Transverse colon (tissue), 4 donors: Measurements from ENCODE around the gene CYP4F2. TPM values are rescaled to one million over a fixed set of nuclear protein-coding genes. Genes with fewer than 3 reads are reported as not detected.
"Not testable (repeated sequence)": the region's sequence is repeated elsewhere in the genome, so short reads cannot be mapped to it uniquely, and the experiment has no call there.

Experiments used
- DNase-seq: peaks from one replicate; pipeline ENCODE4 v3.0.0-alpha.2; 2019
- H3K27ac ChIP-seq, 4 donors: fragments of 200-600 bp; sonication (generic); 2 replicates each; pipeline ENCODE4 v1.5.1; 2016 to 2018; ENCODE audit warnings: inconsistent platforms in 4 of 4
- H3K27me3 ChIP-seq: fragments of 200-600 bp; sonication (generic); 2 replicates; pipeline ENCODE4 v1.5.1; 2017; ENCODE audit warnings: inconsistent platforms
- H3K36me3 ChIP-seq, 4 donors: fragments of 200-600 bp; sonication (generic); 2 replicates each; pipeline ENCODE4 v1.5.1; 2017 to 2019; ENCODE audit warnings: inconsistent platforms in 4 of 4
- H3K4me1 ChIP-seq, 4 donors: fragments of 200-600 bp; sonication (generic); 2 replicates each; pipeline ENCODE4 v1.5.1; 2017 to 2020; ENCODE audit warnings: inconsistent platforms in 4 of 4
- H3K4me3 ChIP-seq, 4 donors: fragments of 200-600 bp; sonication (generic); 1 replicate in 1 of 4; 2 replicates in 3 of 4; pipeline versions ENCODE4 v1.5.1 to v1.6.1; 2017 to 2019; ENCODE audit warnings: inconsistent platforms in 4 of 4
- H3K9me3 ChIP-seq, 2 donors: fragments of 200-600 bp; sonication (generic); 2 replicates each; pipeline ENCODE4 v1.5.1; 2017 to 2019; ENCODE audit warnings: inconsistent platforms in 2 of 2
- EP300 ChIP-seq: sonication (generic); formaldehyde crosslinking; IDR thresholded peaks from one replicate; pipeline ENCODE4 v1.6.1; 2017; ENCODE audit warnings: antibody characterized with exemption, low read depth
- POLR2A ChIP-seq: fragments of 450-650 bp; IDR thresholded peaks from one replicate; pipeline ENCODE4 v1.6.1; 2016; ENCODE audit warnings: antibody characterized with exemption, mild to moderate bottlenecking, moderate library complexity
- POLR2AphosphoS5 ChIP-seq, 3 donors: sonication (generic); formaldehyde crosslinking; IDR thresholded peaks; one replicate each; pipeline ENCODE4 v1.6.1; 2016; ENCODE audit warnings: antibody characterized with exemption in 3 of 3
- WGBS, 2 donors: methylation state at CpG; one replicate each; pipeline ENCODE4 v1.1.5; 2018; ENCODE audit warnings: low coverage in 1 of 2; 5-methylcytosine and 5-hydroxymethylcytosine counted together
- in situ Hi-C, 4 donors: fragments of 200-750 bp; cut with MboI; loops; one replicate each; pipeline versions ENCODE4 v1.15.0 to v1.15.1; 2017; ENCODE audit warnings: low sequenced_read_pairs in 3 of 4, low pct_ligation_motif_present in 1 of 4, low pct_unique_long_range_greater_than_20kb in 1 of 4
- intact Hi-C: fragments of 100-400 bp; cut with DNase I; formaldehyde crosslinking; loops from one replicate; pipeline ENCODE4 v1.15.1; 2023; ENCODE audit warnings: low total_unique reads
- total RNA-seq, 4 donors: library from RNA; depleted of rRNA; stranded (reverse); fragments of >200 nt; gene quantifications; one replicate each; pipeline ENCODE4 v1.1.0, GENCODE V29; 2016
- TF ChIP-seq, protein P1 (sequence below), 5 experiments: fragments of 200-600 bp in 3 of 5; fragments of 450-650 bp in 2 of 5; sonication (generic) in 3 of 5; IDR thresholded peaks; 1 replicate in 2 of 5; 2 replicates in 3 of 5; pipeline ENCODE4 v1.5.1; 2016 to 2017; ENCODE audit warnings: antibody characterized with exemption in 5 of 5, inconsistent platforms in 3 of 5, mild to moderate bottlenecking in 2 of 5, moderate library complexity in 1 of 5

CYP4F2 gene
- total RNA-seq, 4 donors from 2014 or later = 24.2 to 166 (median 32.7) TPM

DNA sequence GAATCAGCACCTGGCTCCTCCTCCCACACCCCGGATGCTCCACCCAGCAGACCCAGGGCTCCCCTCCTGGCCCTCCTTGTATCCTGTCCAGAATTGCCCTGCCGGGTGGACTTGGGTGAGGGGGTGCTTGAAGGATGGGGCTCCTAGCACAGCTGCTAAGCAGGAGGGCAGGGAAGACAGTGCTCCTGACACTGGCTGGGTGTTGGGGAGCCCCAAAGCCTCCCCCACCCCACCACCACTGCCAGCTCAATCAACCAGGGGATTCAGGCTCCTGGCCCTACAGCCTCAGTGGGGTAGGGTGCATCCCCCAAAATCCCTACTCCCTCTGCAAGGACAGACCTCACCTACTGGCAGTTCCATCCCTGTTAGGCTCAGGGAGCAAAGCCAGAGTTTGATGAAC lies 39.1 kb upstream of the CYP4F2 start:
- H3K9me3 ChIP-seq = no peaks in the 10 kb centered on the region
- H3K36me3 ChIP-seq = no peaks in the 10 kb centered on the region
- intact Hi-C loops = no loop called here
- in situ Hi-C loops = no loop called here
- H3K27ac ChIP-seq = no peak overlapping the region
- 94% methylated on average over 2 of the region's 2 CpGs; no CpG with 5 or more reads in 1 of the 2 donors for WGBS, 2 donors
- H3K4me3 ChIP-seq = no peak overlapping the region
- H3K27me3 ChIP-seq = no peaks in the 10 kb centered on the region
- H3K4me1 ChIP-seq = peaks cover 0 to 16% (median 2%) of the 10 kb centered on the region in 4 donors
- no peak for TF ChIP-seq EP300
- TF ChIP-seq POLR2A = no peak
- TF ChIP-seq, protein P1, sequence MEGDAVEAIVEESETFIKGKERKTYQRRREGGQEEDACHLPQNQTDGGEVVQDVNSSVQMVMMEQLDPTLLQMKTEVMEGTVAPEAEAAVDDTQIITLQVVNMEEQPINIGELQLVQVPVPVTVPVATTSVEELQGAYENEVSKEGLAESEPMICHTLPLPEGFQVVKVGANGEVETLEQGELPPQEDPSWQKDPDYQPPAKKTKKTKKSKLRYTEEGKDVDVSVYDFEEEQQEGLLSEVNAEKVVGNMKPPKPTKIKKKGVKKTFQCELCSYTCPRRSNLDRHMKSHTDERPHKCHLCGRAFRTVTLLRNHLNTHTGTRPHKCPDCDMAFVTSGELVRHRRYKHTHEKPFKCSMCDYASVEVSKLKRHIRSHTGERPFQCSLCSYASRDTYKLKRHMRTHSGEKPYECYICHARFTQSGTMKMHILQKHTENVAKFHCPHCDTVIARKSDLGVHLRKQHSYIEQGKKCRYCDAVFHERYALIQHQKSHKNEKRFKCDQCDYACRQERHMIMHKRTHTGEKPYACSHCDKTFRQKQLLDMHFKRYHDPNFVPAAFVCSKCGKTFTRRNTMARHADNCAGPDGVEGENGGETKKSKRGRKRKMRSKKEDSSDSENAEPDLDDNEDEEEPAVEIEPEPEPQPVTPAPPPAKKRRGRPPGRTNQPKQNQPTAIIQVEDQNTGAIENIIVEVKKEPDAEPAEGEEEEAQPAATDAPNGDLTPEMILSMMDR (IDR thresholded peaks at IDR 0.05) = no peak
- TF ChIP-seq POLR2AphosphoS5 (IDR thresholded peaks at IDR 0.05) = no peak
- no peak for DNase-seq

DNA sequence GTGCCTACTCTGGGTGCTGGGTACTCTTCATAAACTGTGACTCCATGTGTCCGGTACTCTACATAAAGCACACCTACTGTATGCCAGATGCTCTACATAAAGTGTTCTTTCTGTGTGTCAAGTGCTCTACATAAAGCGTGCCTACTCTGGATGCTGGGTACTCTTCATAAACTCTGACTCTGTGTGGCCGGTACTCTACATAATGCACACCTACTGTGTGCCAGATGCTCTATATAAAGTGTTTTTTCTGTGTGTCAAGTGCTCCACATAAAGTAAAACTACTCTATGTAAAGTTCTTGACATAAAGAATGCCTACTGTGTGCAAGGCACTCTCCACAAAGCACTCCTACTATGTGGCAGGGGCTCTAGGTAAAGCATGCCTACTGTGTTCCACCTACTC lies 38.3 kb upstream of the CYP4F2 start:
- DNase-seq = no peak
- H3K27ac ChIP-seq = no peak overlapping the region
- in situ Hi-C loops = no loop called here
- intact Hi-C loops = no loop called here
- no peak for TF ChIP-seq EP300
- TF ChIP-seq, protein P1 (IDR thresholded peaks at IDR 0.05) = no peak
- peaks cover 0 to 16% (median 2%) of the 10 kb centered on the region in 4 donors for H3K4me1 ChIP-seq
- no peak overlapping the region for H3K4me3 ChIP-seq
- H3K36me3 ChIP-seq = no peaks in the 10 kb centered on the region
- H3K27me3 ChIP-seq = no peaks in the 10 kb centered on the region
- H3K9me3 ChIP-seq = no peaks in the 10 kb centered on the region
- WGBS, 2 donors = 81 to 89% methylated on average over 3 of the region's 3 CpGs

DNA sequence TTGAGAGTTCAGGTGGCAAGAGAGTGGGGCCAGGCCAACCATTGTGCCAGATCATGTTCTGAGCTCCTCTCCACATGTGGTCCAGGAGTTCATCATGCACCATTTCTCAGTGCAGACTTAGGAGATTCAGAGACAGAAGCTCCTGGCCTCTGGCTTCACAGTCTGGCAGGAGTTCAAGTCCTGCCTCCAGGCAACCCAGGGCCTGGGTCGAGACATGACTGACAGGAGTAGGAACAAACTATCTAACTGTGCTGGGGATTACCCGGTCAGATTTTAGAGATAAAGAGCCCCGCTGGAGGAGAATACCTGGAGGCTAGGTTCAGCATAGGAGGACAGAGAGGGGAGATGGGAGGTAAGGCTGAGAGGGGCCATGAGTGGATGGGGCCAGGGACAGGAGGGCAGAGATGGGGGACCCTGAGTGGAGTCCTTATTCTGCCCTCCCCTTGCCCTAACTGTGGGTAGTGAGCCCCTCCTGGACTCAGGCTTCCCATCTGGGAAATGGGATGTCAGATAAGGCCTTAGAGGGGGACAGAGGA lies 37.4 kb upstream of the CYP4F2 start:
- TF ChIP-seq, protein P1 (IDR thresholded peaks at IDR 0.05) = no peak
- intact Hi-C loops (no loop called here), in situ Hi-C loops (no loop called here)
- H3K9me3 ChIP-seq = no peaks in the 10 kb centered on the region
- H3K4me1 ChIP-seq = peaks cover 0 to 16% (median 2%) of the 10 kb centered on the region in 4 donors
- 26 to 50% methylated on average over 1 to 3 of the region's 3 CpGs for WGBS, 2 donors
- peak; percentile 13 for DNase-seq
- H3K36me3 ChIP-seq = no peaks in the 10 kb centered on the region
- peak overlapping the region in 2 of 4 donors; percentile 59 to 88 for H3K27ac ChIP-seq
- no peaks in the 10 kb centered on the region for H3K27me3 ChIP-seq
- no peak overlapping the region for H3K4me3 ChIP-seq

DNA sequence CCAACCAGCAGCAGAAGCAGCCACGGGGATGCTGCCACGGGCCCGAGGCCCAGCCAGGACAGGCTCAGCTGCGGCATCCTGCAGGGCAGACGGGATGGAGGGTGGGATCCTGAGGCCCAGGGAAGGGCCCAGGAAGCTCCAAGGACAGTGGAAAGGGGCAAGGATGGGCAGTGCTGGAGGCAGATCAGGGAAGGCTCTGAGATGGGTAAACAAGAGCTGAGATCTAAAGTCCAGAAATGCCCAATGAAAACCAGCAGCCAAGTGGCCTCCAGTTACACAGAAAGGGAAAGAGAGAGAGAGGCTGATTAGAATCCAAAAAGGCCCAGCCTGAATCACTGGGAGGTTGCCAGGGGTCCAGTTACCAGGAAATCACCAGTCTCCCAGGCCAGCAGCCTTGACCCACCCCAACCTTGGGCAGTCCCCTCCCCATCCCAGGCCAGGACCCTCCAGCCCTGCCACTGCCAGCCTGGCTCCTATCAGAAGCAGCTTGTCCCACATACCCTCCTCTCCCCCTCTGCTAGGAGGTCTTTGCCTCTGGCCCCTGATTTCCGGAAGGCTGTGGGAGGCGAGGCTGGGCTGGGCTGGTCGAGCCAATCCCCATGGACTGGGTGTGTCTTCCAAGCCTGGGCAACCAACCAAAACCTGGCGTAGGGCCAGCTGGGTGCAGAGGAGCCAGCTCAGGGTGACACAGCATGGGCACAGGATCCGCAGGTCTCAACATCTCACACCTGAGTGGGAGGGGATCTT lies 36.6 kb upstream of the CYP4F2 start, which contains the start of gene CYP4F11:
TSS of gene CYP4F11 (minus strand) at position 198 of the 747 bp plus-strand sequence. CDS start at position 77, 121 bp downstream.
- TF ChIP-seq POLR2A (peak; percentile 25), EP300 (no peak), POLR2AphosphoS5 (IDR thresholded peaks at IDR 0.05) (peak in 1 of 3 donors; percentile 56)
- TF ChIP-seq, protein P1 (IDR thresholded peaks at IDR 0.05) = no peak
- in situ Hi-C loops (no loop called here), intact Hi-C loops (no loop called here)
- Histone ChIP-seq H3K9me3 (no peaks in the 10 kb centered on the region), H3K36me3 (no peaks in the 10 kb centered on the region), H3K27ac (peak within 1 kb of the TSS in 3 of 4 donors; percentile 59 to 88 (median 69)), H3K27me3 (no peaks in the 10 kb centered on the region), H3K4me3 (peak within 1 kb of the TSS in 1 of 4 donors; percentile 31), H3K4me1 (peaks cover 0 to 16% (median 2%) of the 10 kb centered on the region in 4 donors)
- DNase-seq = peak; percentile 95
- 0 to 46% methylated on average over 1 to 9 of the region's 10 CpGs for WGBS, 2 donors

DNA sequence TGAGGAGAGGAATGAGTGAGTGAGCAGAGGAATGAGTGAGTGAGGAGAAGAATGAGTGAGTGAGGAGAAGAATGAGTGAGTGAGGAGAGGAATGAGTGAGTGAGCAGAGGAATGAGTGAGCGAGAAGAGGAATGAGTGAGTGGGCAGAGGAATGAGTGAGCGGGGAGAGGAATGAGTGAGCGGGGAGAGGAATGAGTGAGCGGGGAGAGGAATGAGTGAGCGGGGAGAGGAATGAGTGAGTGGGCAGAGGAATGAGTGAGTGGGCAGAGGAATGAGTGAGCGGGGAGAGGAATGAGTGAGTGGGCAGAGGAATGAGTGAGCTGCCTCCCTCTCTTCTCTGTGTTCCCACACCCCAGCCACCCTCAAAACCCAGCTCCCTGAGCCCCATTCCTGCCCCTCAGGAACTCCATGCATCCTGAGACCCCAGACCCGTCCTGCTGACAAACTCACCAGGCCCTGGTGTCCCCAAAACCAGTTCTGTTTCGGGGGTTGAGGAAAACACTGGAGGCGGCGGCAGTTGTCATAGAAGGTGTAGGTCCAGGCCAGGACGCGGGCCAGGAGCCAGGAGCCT lies 36.0 kb upstream of the CYP4F2 start:
- DNase-seq, H3K27me3 ChIP-seq, H3K36me3 ChIP-seq, intact Hi-C loops, H3K9me3 ChIP-seq, in situ Hi-C loops: not testable (repeated sequence)
- H3K4me1 ChIP-seq = peaks cover 0 to 16% (median 2%) of the 10 kb centered on the region in 4 donors
- peak overlapping the region in 1 of 4 donors; percentile 31 for H3K4me3 ChIP-seq
- WGBS, 2 donors = 41 to 71% methylated on average over 9 to 12 of the region's 12 CpGs
- H3K27ac ChIP-seq = peak overlapping the region in 2 of 4 donors; percentile 59 to 88
